GM19468 (cell line): ENCODE results near the gene INAFM2.
A peak's percentile ranks its signal among the peaks of the same experiment; 100 is the strongest.

Experiments used
- ATAC-seq: cut with Tn5 transposase; IDR thresholded peaks from one replicate; pipeline ENCODE4 v1.9.1; 2021; ENCODE audit warnings: mild to moderate bottlenecking, moderate library complexity, moderate number of reproducible peaks; ENCODE audit not compliant: unreplicated experiment; ENCODE audit errors: extremely low read depth

The INAFM2 gene

GRCh38 chr15:40323953-40324937 is 753 bp downstream of the INAFM2 start:
- no peak for ATAC-seq

GRCh38 chr15:40325188-40325587 is 1.7 kb downstream of the INAFM2 start:
- ATAC-seq: no peak

GRCh38 chr15:40325700-40326099 is 2.2 kb downstream of the INAFM2 start:
- no peak for ATAC-seq

- no peak for ATAC-seq
Observed at GRCh38 chr15:40327457-40327856, 4.0 kb downstream of the INAFM2 start.

- ATAC-seq: no peak
Observed at GRCh38 chr15:40328176-40328575, 4.7 kb downstream of the INAFM2 start.

- no peak for ATAC-seq
Observed at GRCh38 chr15:40328751-40329150, 5.3 kb downstream of the INAFM2 start.

GRCh38 chr15:40329804-40330203 is 6.3 kb downstream of the INAFM2 start:
- ATAC-seq: no peak

GRCh38 chr15:40330368-40330836 is 6.9 kb downstream of the INAFM2 start:
- ATAC-seq: no peak

- ATAC-seq: no peak
Observed at GRCh38 chr15:40331026-40331425, 7.5 kb downstream of the INAFM2 start.

GRCh38 chr15:40331637-40332036 is 8.1 kb downstream of the INAFM2 start:
- ATAC-seq: no peak

- no peak for ATAC-seq
Observed at GRCh38 chr15:40332113-40332781, 8.8 kb downstream of the INAFM2 start.

GRCh38 chr15:40333922-40334492 is 10.5 kb downstream of the INAFM2 start:
- no peak for ATAC-seq

- ATAC-seq: no peak
Observed at GRCh38 chr15:40334541-40334940, 11.0 kb downstream of the INAFM2 start.

- no peak for ATAC-seq
Observed at GRCh38 chr15:40334941-40335795, 11.7 kb downstream of the INAFM2 start.

GRCh38 chr15:40335938-40336743 is 12.6 kb downstream of the INAFM2 start:
- no peak for ATAC-seq

- no peak for ATAC-seq
Observed at GRCh38 chr15:40336744-40337122, 13.2 kb downstream of the INAFM2 start.

GRCh38 chr15:40337597-40337996 is 14.1 kb downstream of the INAFM2 start:
- ATAC-seq: no peak

GRCh38 chr15:40338041-40338657 is 14.7 kb downstream of the INAFM2 start:
- peak; percentile 45 for ATAC-seq
